Measurements from ENCODE around the gene TENT4B.

DNA sequence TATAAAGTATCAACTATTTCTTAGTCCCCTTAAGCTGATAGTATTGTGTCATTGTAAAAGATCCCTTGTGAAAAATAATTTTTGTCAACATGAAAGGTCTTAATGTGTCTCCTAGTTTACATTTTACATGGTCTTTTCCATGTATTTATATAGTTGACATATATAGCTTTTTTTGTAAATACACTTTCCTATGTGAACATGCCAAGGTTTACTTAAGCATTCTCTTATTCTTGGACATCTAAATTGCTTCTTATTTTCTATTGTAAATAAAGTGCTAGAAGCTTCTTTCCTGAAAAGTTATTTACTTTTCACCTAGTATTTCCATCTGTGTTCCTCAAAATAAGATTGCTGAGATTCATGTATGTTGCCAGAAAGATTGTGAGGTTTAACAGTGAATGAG is 29.3 kb downstream of the TENT4B start:
- TF ChIP-seq, protein P1, sequence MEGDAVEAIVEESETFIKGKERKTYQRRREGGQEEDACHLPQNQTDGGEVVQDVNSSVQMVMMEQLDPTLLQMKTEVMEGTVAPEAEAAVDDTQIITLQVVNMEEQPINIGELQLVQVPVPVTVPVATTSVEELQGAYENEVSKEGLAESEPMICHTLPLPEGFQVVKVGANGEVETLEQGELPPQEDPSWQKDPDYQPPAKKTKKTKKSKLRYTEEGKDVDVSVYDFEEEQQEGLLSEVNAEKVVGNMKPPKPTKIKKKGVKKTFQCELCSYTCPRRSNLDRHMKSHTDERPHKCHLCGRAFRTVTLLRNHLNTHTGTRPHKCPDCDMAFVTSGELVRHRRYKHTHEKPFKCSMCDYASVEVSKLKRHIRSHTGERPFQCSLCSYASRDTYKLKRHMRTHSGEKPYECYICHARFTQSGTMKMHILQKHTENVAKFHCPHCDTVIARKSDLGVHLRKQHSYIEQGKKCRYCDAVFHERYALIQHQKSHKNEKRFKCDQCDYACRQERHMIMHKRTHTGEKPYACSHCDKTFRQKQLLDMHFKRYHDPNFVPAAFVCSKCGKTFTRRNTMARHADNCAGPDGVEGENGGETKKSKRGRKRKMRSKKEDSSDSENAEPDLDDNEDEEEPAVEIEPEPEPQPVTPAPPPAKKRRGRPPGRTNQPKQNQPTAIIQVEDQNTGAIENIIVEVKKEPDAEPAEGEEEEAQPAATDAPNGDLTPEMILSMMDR (IDR thresholded peaks at IDR 0.05), result no peak
- TF ChIP-seq POLR2A (IDR thresholded peaks at IDR 0.05) (no peak), EP300 (IDR thresholded peaks at IDR 0.05) (no peak), POLR2AphosphoS5 (IDR thresholded peaks at IDR 0.05) (no peak)

All from sigmoid colon (tissue), 4 donors.